ENCODE results near the gene PDK2. TPM values are rescaled to one million over a fixed set of nuclear protein-coding genes. Genes with fewer than 3 reads are reported as not detected.
A peak's percentile ranks its signal among the peaks of the same experiment; 100 is the strongest.

Gene PDK2
- total RNA-seq, 1 donor from 2014 or later, result 13.7 TPM

GRCh38 chr17:50075446-50076032 is 19.6 kb upstream of the PDK2 start:
- no peak overlapping the region for H3K4me3 Mint-ChIP-seq
- H3K36me3 Mint-ChIP-seq (ENCODE audit: low read depth), result peaks cover 28% of the 10 kb centered on the region
- DNase-seq (ENCODE audit: low spot score), result no peak
- no peak overlapping the region for H3K27ac Mint-ChIP-seq
- no peaks in the 10 kb centered on the region for H3K27me3 Mint-ChIP-seq (ENCODE audit: insufficient read depth)
- no peaks in the 10 kb centered on the region for H3K4me1 Mint-ChIP-seq (ENCODE audit: low read depth)
- intact Hi-C loops (cut with micrococcal nuclease), result no loop called here
- peaks cover 5% of the 10 kb centered on the region for H3K9me3 Mint-ChIP-seq

GRCh38 chr17:50076221-50076590 is 18.9 kb upstream of the PDK2 start:
- no peak overlapping the region for H3K4me3 Mint-ChIP-seq
- no peak overlapping the region for H3K27ac Mint-ChIP-seq
- H3K27me3 Mint-ChIP-seq (ENCODE audit: insufficient read depth), result no peaks in the 10 kb centered on the region
- H3K36me3 Mint-ChIP-seq (ENCODE audit: low read depth), result peaks cover 24% of the 10 kb centered on the region
- no peak for DNase-seq (ENCODE audit: low spot score)
- H3K9me3 Mint-ChIP-seq, result peaks cover under 1% of the 10 kb centered on the region
- no peaks in the 10 kb centered on the region for H3K4me1 Mint-ChIP-seq (ENCODE audit: low read depth)
- intact Hi-C loops (cut with micrococcal nuclease), result no loop called here

DNA sequence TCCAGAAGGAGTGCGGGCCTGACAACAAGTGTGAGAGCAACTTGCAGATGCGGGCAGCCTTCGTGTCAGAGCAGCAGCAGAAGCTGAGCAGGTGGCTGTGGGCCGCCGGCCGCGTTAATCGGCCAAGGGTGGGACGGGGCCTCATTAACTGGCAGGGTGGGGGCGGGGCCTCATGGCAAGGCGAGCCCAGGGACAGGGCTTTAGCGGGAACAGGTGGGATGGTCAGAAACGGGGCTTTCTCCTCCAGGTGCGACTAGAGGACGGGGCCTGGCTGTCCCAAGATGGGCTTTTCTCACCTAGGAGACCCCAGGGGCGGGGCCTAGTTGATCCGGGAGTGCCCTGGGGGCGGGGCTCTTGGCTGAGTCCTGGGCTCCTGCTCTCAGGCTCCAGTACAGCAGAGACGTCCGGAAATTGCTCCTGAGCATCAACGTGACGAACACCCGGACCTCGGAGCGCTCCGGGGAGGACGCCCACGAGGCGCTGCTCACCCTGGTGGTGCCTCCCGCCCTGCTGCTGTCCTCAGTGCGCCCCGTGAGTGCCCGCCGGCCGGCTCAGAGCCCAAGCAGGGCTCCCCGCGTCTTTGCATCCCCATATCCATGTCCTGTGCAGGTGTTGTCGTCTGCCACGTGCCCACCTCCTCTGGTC is 18.4 kb upstream of the PDK2 start:
- Mint-ChIP-seq H3K36me3 (ENCODE audit: low read depth) (peaks cover 26% of the 10 kb centered on the region), H3K27ac (no peak overlapping the region)

DNA sequence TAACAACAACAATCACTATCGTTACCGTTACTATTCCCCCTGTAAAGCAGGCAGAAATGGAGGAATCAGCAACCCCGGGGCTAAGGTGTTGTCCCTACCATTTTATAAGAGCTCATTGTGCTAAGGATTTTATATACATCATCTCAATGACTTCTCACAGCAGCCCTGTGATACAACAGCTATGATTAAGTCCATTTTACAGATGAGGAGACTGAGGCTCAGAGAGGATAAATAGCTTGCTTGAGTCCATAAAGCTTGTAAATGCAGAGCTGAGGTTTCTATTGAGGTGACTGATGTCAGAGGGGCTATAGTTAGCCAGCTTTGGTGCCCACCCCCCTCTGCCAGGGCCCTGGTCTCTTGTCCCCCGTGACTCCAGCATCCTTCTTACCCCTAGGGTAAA is 16.7 kb upstream of the PDK2 start:
- H3K36me3 Mint-ChIP-seq (ENCODE audit: low read depth), result peaks cover 21% of the 10 kb centered on the region

More for the DNA sequence above, 18.4 kb upstream of the PDK2 start:
- intact Hi-C loops (cut with micrococcal nuclease), result no loop called here
- H3K4me1 Mint-ChIP-seq (ENCODE audit: low read depth), result no peaks in the 10 kb centered on the region
- DNase-seq (ENCODE audit: low spot score), result no peak
- H3K9me3 Mint-ChIP-seq, result no peaks in the 10 kb centered on the region
- no peak overlapping the region for H3K4me3 Mint-ChIP-seq
- H3K27me3 Mint-ChIP-seq (ENCODE audit: insufficient read depth), result no peaks in the 10 kb centered on the region

GRCh38 chr17:50079334-50080095 is 15.6 kb upstream of the PDK2 start:
- no peaks in the 10 kb centered on the region for H3K4me1 Mint-ChIP-seq (ENCODE audit: low read depth)
- intact Hi-C loops (cut with micrococcal nuclease), result no loop called here
- H3K36me3 Mint-ChIP-seq (ENCODE audit: low read depth), result peaks cover 18% of the 10 kb centered on the region
- no peaks in the 10 kb centered on the region for H3K9me3 Mint-ChIP-seq
- H3K27ac Mint-ChIP-seq, result no peak overlapping the region
- no peaks in the 10 kb centered on the region for H3K27me3 Mint-ChIP-seq (ENCODE audit: insufficient read depth)
- no peak overlapping the region for H3K4me3 Mint-ChIP-seq
- no peak for DNase-seq (ENCODE audit: low spot score)

More for the DNA sequence above, 16.7 kb upstream of the PDK2 start:
- Mint-ChIP-seq H3K4me1 (ENCODE audit: low read depth) (no peaks in the 10 kb centered on the region), H3K27me3 (ENCODE audit: insufficient read depth) (no peaks in the 10 kb centered on the region), H3K4me3 (no peak overlapping the region), H3K27ac (no peak overlapping the region), H3K9me3 (no peaks in the 10 kb centered on the region)
- intact Hi-C loops (cut with micrococcal nuclease), result no loop called here
- DNase-seq (ENCODE audit: low spot score), result no peak

DNA sequence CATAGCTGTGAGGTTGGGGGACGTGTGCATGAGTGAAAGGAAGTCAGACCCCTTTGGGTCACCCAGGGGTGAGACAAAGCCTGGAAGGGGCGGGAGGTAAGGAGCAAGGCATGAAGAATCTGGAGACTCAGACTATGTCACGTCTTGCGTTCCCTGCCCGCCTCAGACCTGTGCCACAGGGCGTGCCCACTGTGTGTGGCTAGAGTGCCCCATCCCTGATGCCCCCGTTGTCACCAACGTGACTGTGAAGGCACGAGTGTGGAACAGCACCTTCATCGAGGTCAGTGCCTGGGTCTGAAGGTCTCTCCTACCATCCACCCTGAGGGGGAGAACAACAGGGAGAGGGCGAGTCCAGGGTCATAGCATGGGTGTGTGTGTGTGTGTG is 15.1 kb upstream of the PDK2 start:
- no peak overlapping the region for H3K27ac Mint-ChIP-seq
- no peaks in the 10 kb centered on the region for H3K4me1 Mint-ChIP-seq (ENCODE audit: low read depth)
- H3K4me3 Mint-ChIP-seq, result no peak overlapping the region
- peaks cover 16% of the 10 kb centered on the region for H3K36me3 Mint-ChIP-seq (ENCODE audit: low read depth)
- H3K9me3 Mint-ChIP-seq, result no peaks in the 10 kb centered on the region
- DNase-seq (ENCODE audit: low spot score), result no peak
- H3K27me3 Mint-ChIP-seq (ENCODE audit: insufficient read depth), result no peaks in the 10 kb centered on the region
- intact Hi-C loops (cut with micrococcal nuclease), result no loop called here

GRCh38 chr17:50080827-50081226 is 14.3 kb upstream of the PDK2 start:
- peaks cover 16% of the 10 kb centered on the region for H3K36me3 Mint-ChIP-seq (ENCODE audit: low read depth)
- no peaks in the 10 kb centered on the region for H3K9me3 Mint-ChIP-seq
- DNase-seq (ENCODE audit: low spot score), result no peak
- intact Hi-C loops (cut with micrococcal nuclease), result no loop called here
- no peak overlapping the region for H3K4me3 Mint-ChIP-seq
- H3K4me1 Mint-ChIP-seq (ENCODE audit: low read depth), result no peaks in the 10 kb centered on the region
- no peak overlapping the region for H3K27ac Mint-ChIP-seq
- no peaks in the 10 kb centered on the region for H3K27me3 Mint-ChIP-seq (ENCODE audit: insufficient read depth)

- H3K27me3 Mint-ChIP-seq (ENCODE audit: insufficient read depth), result no peaks in the 10 kb centered on the region
- no peak for DNase-seq (ENCODE audit: low spot score)
- intact Hi-C loops (cut with micrococcal nuclease), result no loop called here
- no peaks in the 10 kb centered on the region for H3K9me3 Mint-ChIP-seq
- no peaks in the 10 kb centered on the region for H3K4me1 Mint-ChIP-seq (ENCODE audit: low read depth)
- no peak overlapping the region for H3K27ac Mint-ChIP-seq
- no peak overlapping the region for H3K4me3 Mint-ChIP-seq
- H3K36me3 Mint-ChIP-seq (ENCODE audit: low read depth), result peaks cover 16% of the 10 kb centered on the region
Observed at GRCh38 chr17:50081757-50082156, 13.4 kb upstream of the PDK2 start.

- no peaks in the 10 kb centered on the region for H3K4me1 Mint-ChIP-seq (ENCODE audit: low read depth)
- intact Hi-C loops (cut with micrococcal nuclease), result loop anchor here (1.0 to 2.0 kb wide), 4 partner anchors 31 to 521 kb away; partner anchors contain the start of gene ITGA3
- H3K27me3 Mint-ChIP-seq (ENCODE audit: insufficient read depth), result no peaks in the 10 kb centered on the region
- no peak overlapping the region for H3K4me3 Mint-ChIP-seq
- DNase-seq (ENCODE audit: low spot score), result peak; percentile 72
- H3K27ac Mint-ChIP-seq, result no peak overlapping the region
- no peaks in the 10 kb centered on the region for H3K9me3 Mint-ChIP-seq
- H3K36me3 Mint-ChIP-seq (ENCODE audit: low read depth), result no peaks in the 10 kb centered on the region
Observed at GRCh38 chr17:50087246-50087911, 7.8 kb upstream of the PDK2 start.

DNA sequence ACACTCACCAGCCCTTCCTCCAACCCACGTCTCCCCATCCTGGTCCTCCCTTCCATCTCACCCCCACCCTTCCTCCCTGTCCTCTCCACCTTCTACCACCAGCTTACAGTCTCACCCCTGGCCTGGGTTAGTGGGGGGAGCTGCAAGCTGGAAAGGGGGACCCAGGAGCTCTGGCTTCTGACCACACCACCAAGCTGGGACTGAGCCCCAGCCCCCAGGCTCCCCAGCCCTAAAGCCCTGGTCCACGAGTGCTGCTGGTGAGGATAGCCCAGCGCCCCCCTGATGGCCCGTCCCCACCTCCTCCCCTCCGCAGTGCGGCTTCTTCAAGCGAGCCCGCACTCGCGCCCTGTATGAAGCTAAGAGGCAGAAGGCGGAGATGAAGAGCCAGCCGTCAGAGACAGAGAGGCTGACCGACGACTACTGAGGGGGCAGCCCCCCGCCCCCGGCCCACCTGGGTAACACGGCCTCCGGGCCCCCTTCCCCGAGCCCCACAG is 7.2 kb upstream of the PDK2 start:
- no peak for DNase-seq (ENCODE audit: low spot score)
- H3K27me3 Mint-ChIP-seq (ENCODE audit: insufficient read depth), result no peaks in the 10 kb centered on the region
- no peak overlapping the region for H3K4me3 Mint-ChIP-seq
- no peaks in the 10 kb centered on the region for H3K9me3 Mint-ChIP-seq
- H3K4me1 Mint-ChIP-seq (ENCODE audit: low read depth), result no peaks in the 10 kb centered on the region
- H3K36me3 Mint-ChIP-seq (ENCODE audit: low read depth), result no peaks in the 10 kb centered on the region
- intact Hi-C loops (cut with micrococcal nuclease), result loop anchor here (1.0 to 2.0 kb wide), 4 partner anchors 32 to 521 kb away; partner anchors contain the start of gene ITGA3
- no peak overlapping the region for H3K27ac Mint-ChIP-seq

GRCh38 chr17:50088952-50089825 is 6.0 kb upstream of the PDK2 start:
- no peak for DNase-seq (ENCODE audit: low spot score)
- H3K27me3 Mint-ChIP-seq (ENCODE audit: insufficient read depth), result peaks cover 2% of the 10 kb centered on the region
- H3K4me3 Mint-ChIP-seq, result no peak overlapping the region
- H3K9me3 Mint-ChIP-seq, result no peaks in the 10 kb centered on the region
- H3K27ac Mint-ChIP-seq, result no peak overlapping the region
- intact Hi-C loops (cut with micrococcal nuclease), result no loop called here
- H3K4me1 Mint-ChIP-seq (ENCODE audit: low read depth), result peaks cover under 1% of the 10 kb centered on the region
- no peaks in the 10 kb centered on the region for H3K36me3 Mint-ChIP-seq (ENCODE audit: low read depth)

- H3K9me3 Mint-ChIP-seq, result no peaks in the 10 kb centered on the region
- peaks cover 2% of the 10 kb centered on the region for H3K27me3 Mint-ChIP-seq (ENCODE audit: insufficient read depth)
- no peak for DNase-seq (ENCODE audit: low spot score)
- no peak overlapping the region for H3K4me3 Mint-ChIP-seq
- intact Hi-C loops (cut with micrococcal nuclease), result no loop called here
- no peaks in the 10 kb centered on the region for H3K36me3 Mint-ChIP-seq (ENCODE audit: low read depth)
- no peak overlapping the region for H3K27ac Mint-ChIP-seq
- peaks cover 8% of the 10 kb centered on the region for H3K4me1 Mint-ChIP-seq (ENCODE audit: low read depth)
Observed at GRCh38 chr17:50090071-50090470, 5.1 kb upstream of the PDK2 start.

Measured in activated T-helper 1 cell treated with anti-CD3 and anti-CD28 coated beads, Interleukin-12 subunit alpha, Interleukin-12 subunit beta, Interleukin-2, Interleukin-4 antibody, amounts not matched to agents 30 ng/mL and 10 ng/mL and 1 ng/mL, durations not matched to agents 14 hours and 24 hours and 36 hours (primary cell).